COR-L47 (cell line): ENCODE results near the gene ABCA7.

Experiments used
- DNase-seq: peaks from one replicate; lab custom pipeline; 2025; lab: John Stamatoyannopoulos, UW

The ABCA7 gene

DNA sequence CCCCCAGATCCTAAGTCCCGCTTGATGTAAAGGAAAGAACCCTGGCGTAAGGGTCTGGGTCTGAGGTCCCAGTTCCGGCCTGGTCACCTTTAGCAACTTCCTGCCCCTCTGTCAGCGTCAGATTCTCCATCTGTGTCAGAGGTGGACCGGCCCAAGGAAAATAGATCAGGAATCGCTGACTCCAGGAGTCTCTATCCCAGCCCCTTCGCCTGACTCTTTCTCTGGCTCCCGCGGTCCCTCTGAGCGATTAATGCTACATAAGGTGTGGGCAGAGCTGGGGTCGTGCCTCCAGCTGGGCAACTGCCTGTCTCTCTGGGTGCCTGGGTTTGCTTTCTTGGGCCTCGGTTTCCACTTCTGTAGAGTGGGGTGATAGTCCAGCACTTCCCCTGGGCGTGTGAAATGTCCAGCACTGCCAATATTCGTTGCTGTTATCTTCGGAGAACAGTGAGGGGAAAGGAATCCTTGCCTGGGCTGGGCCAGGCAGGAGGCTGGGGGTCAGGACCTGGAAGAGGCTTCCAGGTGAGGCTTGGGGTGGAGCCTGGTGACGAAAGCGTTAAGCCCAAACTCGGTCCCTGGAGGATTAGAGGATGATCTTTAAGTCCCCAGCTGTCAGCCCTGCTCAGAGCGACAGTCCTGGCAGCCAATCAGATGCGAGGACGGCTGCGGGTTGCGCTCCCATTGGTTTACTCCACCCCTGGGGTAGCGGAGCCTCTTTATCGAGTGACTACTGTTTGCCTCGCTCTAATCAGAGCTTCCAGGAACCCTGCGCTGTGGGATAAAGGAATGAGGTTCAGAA is 767 bp downstream of the ABCA7 start:
- peak; percentile 90 for DNase-seq

DNA sequence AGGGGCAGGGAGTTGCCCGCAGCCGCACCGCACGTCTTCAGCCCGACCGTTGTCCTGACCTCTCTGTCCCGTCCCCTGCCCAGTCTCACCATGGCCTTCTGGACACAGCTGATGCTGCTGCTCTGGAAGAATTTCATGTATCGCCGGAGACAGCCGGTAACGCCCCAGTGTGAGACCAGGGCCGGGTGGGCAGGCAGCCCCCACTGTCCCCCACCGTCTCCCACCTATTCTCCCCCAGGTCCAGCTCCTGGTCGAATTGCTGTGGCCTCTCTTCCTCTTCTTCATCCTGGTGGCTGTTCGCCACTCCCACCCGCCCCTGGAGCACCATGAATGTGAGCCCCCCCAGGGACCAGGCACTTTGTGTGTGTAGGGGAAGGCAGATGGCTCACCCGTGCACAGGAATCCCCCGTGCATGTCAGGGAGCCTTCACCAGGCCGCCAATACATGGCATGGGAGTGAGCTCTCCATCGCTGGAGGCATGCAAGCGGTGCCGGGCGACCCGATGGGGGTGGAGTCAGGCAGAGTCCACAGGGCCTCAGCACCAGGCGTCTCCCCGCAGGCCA is 1.4 kb downstream of the ABCA7 start:
- DNase-seq: no peak

GRCh38 chr19:1041835-1042685 is 2.2 kb downstream of the ABCA7 start:
- no peak for DNase-seq

GRCh38 chr19:1042689-1043511 is 3.0 kb downstream of the ABCA7 start:
- no peak for DNase-seq

DNA sequence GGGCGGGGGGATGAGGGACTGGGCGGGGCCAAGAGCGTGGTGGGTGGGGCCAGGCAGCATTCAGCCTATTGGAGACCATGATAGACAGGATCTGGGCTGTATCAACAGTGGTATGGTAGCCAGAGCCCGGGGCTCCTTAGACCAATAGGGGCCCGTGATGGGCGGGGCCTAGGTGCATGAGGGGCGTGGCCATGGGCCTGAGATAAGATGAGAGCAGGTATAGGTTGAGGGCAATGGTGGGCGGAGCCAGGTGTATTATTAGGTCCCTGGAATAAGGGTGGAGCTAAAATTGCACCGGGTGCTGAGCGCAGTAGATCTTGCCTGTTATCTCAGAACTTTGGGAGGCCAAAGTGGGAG is 5.3 kb downstream of the ABCA7 start:
- no peak for DNase-seq

DNA sequence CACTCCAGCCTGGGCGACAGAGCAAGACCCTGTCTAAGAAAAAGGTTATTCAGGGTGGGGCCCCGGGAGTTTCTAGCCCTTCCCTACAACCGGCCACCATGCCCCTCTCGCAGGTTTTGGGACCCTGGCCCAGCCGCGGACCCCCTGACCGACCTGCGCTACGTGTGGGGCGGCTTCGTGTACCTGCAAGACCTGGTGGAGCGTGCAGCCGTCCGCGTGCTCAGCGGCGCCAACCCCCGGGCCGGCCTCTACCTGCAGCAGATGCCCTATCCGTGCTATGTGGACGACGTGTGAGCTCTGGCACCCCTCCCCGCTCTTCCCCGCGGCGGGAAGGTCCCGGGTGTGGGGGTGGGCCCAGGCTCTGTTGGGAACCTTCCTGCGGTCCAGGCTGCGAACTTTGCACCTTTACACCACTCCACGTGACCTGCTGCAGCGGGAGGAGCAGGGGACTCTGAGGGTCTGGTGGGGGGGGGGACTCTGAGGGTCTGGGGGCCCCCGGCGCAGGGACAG is 6.3 kb downstream of the ABCA7 start:
- DNase-seq: no peak

- DNase-seq: no peak
Measured at GRCh38 chr19:1046836-1047695, 7.2 kb downstream of the ABCA7 start.

DNA sequence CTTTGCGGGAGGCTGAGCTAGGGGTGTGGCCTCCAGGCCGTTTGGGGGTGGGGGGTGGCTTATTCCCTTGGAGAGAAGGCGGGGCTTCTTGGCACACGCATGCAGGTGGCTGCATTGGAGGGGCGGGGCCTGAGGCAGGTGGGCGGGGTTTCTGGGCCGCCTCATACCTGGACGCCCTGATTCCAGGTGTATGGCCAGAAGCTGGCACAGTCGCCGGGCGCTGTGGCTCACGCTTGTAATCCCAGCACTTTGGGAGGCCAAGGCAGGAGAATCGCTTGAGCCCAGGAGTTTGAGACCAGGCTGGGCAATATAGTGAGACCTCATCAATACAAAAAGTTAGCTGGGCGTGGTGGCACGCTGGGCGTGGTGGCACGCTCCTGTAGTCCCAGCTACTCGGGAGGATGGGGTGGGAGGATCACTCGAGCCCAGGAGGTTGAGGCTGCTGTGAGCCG is 7.8 kb downstream of the ABCA7 start:
- DNase-seq: no peak

DNA sequence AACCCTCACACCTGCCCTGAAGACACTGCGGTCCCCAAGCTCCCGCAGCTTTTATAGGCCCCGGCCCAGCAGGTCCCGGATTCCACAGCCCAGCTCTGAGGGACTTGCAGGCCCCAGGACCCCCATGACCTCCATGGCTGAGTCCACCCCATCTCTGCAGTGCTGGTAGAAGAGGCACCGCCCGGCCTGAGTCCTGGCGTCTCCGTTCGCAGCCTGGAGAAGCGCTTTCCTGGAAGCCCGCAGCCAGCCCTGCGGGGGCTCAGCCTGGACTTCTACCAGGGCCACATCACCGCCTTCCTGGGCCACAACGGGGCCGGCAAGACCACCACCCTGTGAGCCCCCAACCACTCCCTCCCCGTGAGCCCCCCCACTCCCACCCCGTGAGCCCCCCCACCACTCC is 9.2 kb downstream of the ABCA7 start:
- DNase-seq: no peak

- no peak for DNase-seq
Measured at GRCh38 chr19:1049800-1050199, 9.9 kb downstream of the ABCA7 start.

DNA sequence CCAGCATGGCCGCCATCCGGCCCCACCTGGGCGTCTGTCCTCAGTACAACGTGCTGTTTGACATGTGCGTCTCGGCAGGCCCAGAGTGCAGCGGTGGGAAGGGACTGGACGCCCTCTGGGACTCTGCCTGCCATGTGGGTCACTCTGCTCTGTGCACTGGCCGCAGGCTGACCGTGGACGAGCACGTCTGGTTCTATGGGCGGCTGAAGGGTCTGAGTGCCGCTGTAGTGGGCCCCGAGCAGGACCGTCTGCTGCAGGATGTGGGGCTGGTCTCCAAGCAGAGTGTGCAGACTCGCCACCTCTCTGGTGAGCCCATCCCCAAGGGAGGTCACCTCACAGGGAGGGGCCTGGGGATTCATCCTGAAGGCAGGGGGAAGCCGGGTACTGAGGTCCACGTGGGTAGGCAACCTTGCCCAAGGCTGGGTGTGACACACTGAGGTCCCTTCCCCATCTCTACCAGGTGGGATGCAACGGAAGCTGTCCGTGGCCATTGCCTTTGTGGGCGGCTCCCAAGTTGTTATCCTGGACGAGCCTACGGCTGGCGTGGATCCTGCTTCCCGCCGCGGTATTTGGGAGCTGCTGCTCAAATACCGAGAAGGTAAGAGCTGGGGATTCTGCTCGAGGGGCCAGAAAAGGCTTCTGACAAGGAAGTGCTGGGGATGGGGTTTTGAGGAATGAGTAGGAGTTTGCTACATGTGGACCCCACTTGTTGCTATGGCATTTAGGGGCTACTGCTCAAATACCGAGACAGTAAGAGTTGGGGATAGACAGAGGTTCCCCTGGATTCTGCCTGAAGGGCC is 11.3 kb downstream of the ABCA7 start:
- no peak for DNase-seq

GRCh38 chr19:1051791-1052190 is 11.9 kb downstream of the ABCA7 start:
- no peak for DNase-seq

- DNase-seq: no peak
Measured at GRCh38 chr19:1052349-1052975, 12.6 kb downstream of the ABCA7 start.

- DNase-seq: no peak
Measured at GRCh38 chr19:1053176-1054101, 13.5 kb downstream of the ABCA7 start.

GRCh38 chr19:1054102-1055027 is 14.5 kb downstream of the ABCA7 start:
- DNase-seq: no peak

DNA sequence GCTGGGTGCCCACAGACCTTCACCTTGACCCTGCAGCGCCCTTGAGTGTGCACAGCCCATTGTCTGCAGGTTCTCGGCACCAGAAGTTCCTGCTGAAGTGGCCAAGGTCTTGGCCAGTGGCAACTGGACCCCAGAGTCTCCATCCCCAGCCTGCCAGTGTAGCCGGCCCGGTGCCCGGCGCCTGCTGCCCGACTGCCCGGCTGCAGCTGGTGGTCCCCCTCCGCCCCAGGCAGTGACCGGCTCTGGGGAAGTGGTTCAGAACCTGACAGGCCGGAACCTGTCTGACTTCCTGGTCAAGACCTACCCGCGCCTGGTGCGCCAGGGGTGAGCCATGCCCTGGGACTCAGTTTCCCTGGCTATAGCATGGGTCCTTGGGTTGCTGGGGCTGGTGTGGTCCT is 15.1 kb downstream of the ABCA7 start:
- no peak for DNase-seq

- DNase-seq: no peak
Measured at GRCh38 chr19:1055886-1056620, 16.1 kb downstream of the ABCA7 start.
